HG03442 (cell line): Measurements from ENCODE around the gene ATOH8.

Experiments used
- ATAC-seq: cut with Tn5 transposase; IDR thresholded peaks from one replicate; pipeline ENCODE4 v1.9.1; 2021; ENCODE audit warnings: mild to moderate bottlenecking, moderate library complexity; ENCODE audit not compliant: unreplicated experiment

Gene ATOH8

GRCh38 chr2:85769236-85769982, 15.6 kb downstream of the ATOH8 start:
- ATAC-seq, result no peak

GRCh38 chr2:85769983-85770362, 16.2 kb downstream of the ATOH8 start:
- no peak for ATAC-seq

- no peak for ATAC-seq
These were observed 16.6 kb downstream of the ATOH8 start for GRCh38 chr2:85770369-85770768.

GRCh38 chr2:85770786-85771409, 17.1 kb downstream of the ATOH8 start:
- no peak for ATAC-seq

- no peak for ATAC-seq
These were observed 17.7 kb downstream of the ATOH8 start for GRCh38 chr2:85771486-85771885.

GRCh38 chr2:85772019-85772745, 18.4 kb downstream of the ATOH8 start:
- no peak for ATAC-seq

- ATAC-seq, result no peak
These were observed 19.2 kb downstream of the ATOH8 start for GRCh38 chr2:85772841-85773491.

GRCh38 chr2:85773692-85774091, 19.9 kb downstream of the ATOH8 start:
- ATAC-seq, result no peak

GRCh38 chr2:85774126-85774978, 20.6 kb downstream of the ATOH8 start:
- ATAC-seq, result no peak

- no peak for ATAC-seq
These were observed 21.9 kb downstream of the ATOH8 start for GRCh38 chr2:85775406-85776381.

- no peak for ATAC-seq
These were observed 22.9 kb downstream of the ATOH8 start for GRCh38 chr2:85776672-85777071.

GRCh38 chr2:85777441-85777861, 23.7 kb downstream of the ATOH8 start:
- no peak for ATAC-seq

- ATAC-seq, result no peak
These were observed 25.0 kb downstream of the ATOH8 start for GRCh38 chr2:85778646-85779379.

- ATAC-seq, result no peak
These were observed 26.0 kb downstream of the ATOH8 start for GRCh38 chr2:85779641-85780315.

- no peak for ATAC-seq
These were observed 26.7 kb downstream of the ATOH8 start for GRCh38 chr2:85780316-85781012.

- ATAC-seq, result no peak
These were observed 27.2 kb downstream of the ATOH8 start for GRCh38 chr2:85781013-85781332.

- ATAC-seq, result no peak
These were observed 30.0 kb downstream of the ATOH8 start for GRCh38 chr2:85783796-85784195.
